ENCODE measurements around the gene LRP1B. TPM values are rescaled to one million over a fixed set of nuclear protein-coding genes. Genes with fewer than 3 reads are reported as not detected.
"Not testable (repeated sequence)": the region's sequence is repeated elsewhere in the genome, so short reads cannot be mapped to it uniquely, and the experiment has no call there.

Gene LRP1B
- total RNA-seq, 1 donor from 2014 or later: 0.08 TPM

GRCh38 chr2:140593132-140593531 lies 1537.7 kb downstream of the LRP1B start:
- ATAC-seq (ENCODE audit: poor library complexity): no peak
- DNase-seq: no peak
- intact Hi-C loops (cut with DNase I): no loop called here

DNA sequence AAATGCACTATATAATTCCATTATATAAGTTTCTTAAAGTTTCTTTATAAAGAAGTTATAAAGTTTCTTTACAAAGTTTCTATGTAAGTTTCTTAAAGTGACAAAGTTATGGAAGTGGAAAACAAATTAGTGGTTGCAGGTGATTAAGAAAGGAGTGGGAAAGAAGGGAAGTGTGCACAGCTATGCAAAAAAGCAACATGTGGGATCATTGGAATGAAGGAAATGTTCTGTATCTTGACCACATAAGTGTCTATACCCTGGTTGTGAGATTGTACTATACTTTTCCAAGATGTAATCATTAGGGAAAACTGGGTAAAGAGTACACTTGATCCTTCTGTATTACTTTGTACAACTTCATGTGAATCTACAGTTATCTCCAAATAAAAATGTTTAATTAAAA lies 1541.1 kb downstream of the LRP1B start:
- intact Hi-C loops (cut with DNase I): no loop called here
- ATAC-seq (ENCODE audit: poor library complexity): no peak
- no peak for DNase-seq

- intact Hi-C loops (cut with DNase I): no loop called here
- DNase-seq (no peak), ATAC-seq (ENCODE audit: poor library complexity) (no peak)
Observed at GRCh38 chr2:140589273-140589672, 1541.5 kb downstream of the LRP1B start.

- no peak for DNase-seq
- intact Hi-C loops (cut with DNase I): no loop called here
- no peak for ATAC-seq (ENCODE audit: poor library complexity)
Observed at GRCh38 chr2:140586379-140586778, 1544.4 kb downstream of the LRP1B start.

DNA sequence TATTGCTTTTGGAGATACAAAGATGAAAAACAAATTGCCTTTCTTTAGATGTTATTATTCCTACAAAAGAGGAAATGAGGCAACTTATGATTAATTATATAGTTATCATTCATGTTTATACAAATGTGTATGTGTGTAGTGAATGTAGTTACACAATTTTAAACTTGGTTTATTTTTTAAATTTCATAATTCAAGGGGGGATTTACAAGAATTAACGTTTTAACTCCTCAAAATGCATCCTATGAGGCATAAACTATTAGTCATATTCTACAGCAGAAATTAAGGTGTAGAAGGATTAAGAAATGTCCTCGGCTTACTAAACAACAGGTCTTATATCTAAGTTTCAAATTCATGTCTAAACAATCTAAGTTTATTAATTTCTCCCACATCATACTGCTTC lies 1545.8 kb downstream of the LRP1B start:
- ATAC-seq (ENCODE audit: poor library complexity) (no peak), DNase-seq (no peak)
- intact Hi-C loops (cut with DNase I): no loop called here

DNA sequence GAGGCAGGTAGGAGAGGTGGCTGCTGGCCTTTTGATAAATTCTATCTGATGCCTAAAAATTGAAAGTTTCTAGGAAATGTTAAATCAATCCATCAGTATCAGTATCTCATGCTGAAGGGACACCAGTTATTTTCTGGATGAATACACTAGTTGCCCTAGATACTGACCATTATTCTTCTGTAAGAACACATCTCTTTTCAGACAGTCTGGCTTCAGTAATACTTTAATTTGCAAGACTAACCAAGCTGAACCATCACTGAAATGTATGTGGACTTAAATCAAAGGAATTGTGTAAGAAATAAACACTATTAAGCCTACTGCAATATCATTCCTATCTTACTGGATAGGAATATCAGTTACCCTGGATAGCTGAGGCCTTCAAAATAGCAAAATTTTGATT lies 1546.3 kb downstream of the LRP1B start:
- DNase-seq (no peak), ATAC-seq (ENCODE audit: poor library complexity) (no peak)
- intact Hi-C loops (cut with DNase I): no loop called here

DNA sequence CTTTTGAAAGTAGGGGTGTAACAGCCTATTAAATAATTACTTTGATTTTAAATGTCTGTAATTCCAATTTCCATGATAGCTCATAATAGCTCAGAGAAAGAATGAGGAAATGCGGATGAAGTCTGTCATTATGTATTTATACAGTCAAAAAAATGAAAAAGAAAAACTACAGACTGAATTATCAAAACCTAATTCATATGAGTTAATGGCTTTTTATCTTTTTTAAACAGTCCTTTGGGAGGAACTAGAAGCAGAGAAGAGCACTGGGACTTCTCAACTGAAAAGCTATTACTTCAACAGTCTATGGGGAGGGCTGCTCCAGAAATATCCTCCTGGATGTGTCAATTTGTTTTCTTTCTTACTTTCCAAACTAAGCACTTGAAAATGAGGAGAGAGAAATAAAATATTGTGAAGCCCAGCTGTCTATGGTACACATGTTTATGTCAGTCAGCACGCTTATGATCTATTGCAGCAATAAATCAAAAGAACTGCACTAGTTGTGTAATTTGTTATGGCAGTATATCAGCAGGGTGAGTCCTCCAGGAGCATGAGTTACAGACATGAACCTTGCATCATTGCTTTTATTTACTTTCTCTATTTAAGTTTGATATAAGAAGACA lies 1550.2 kb downstream of the LRP1B start:
- DNase-seq (no peak), ATAC-seq (ENCODE audit: poor library complexity) (no peak)
- intact Hi-C loops (cut with DNase I): no loop called here

- intact Hi-C loops (cut with DNase I): no loop called here
- DNase-seq (no peak), ATAC-seq (ENCODE audit: poor library complexity) (no peak)
Observed at GRCh38 chr2:140577453-140577852, 1553.4 kb downstream of the LRP1B start.

GRCh38 chr2:140567734-140568133 lies 1563.1 kb downstream of the LRP1B start:
- no peak for ATAC-seq (ENCODE audit: poor library complexity)
- intact Hi-C loops (cut with DNase I): no loop called here
- no peak for DNase-seq

DNA sequence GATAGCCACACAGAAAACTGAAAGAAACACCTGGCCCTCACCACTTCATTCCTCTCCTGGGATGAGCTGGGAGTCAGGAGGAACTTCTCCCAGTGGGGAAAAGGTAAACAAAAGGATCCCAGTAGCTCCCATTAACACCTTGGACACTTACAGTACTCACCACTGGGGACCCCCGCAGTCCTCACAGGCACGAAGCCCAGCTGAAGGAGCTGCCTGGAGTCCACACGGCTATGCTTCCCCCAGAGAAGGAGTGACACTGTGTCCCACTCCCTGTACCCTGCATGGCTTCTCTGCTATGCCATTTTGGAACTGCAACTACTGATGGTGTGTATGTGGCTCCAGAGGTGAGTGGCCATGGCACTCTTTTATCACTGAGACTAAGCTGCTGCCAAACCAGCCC lies 1565.1 kb downstream of the LRP1B start:
- intact Hi-C loops (cut with DNase I): no loop called here
- ATAC-seq (ENCODE audit: poor library complexity) (no peak), DNase-seq (no peak)

- intact Hi-C loops (cut with DNase I): no loop called here
- ATAC-seq (ENCODE audit: poor library complexity) (no peak), DNase-seq (no peak)
Observed at GRCh38 chr2:140555701-140556100, 1575.1 kb downstream of the LRP1B start.

- DNase-seq (no peak), ATAC-seq (ENCODE audit: poor library complexity) (no peak)
- intact Hi-C loops (cut with DNase I): no loop called here
Observed at GRCh38 chr2:140552634-140553033, 1578.2 kb downstream of the LRP1B start.

DNA sequence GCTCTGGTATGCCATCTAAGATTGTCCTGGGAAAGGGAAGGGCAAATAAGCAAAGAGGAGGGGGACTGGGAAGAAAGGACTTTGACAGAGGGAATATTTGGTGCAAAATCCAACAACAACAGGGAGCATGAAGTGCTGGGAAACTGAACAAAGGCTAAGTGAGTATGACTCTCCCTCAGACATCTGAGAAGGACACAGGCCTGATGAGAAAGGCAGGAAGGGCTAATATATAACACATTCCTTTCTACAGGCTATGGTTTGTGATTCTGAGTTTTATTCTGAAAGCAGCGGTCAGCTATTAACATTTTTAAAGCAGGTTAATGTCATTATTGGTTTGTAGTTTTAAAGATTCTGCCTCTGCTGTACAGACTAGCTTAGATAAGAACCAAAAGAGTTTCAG lies 1579.5 kb downstream of the LRP1B start:
- DNase-seq: no peak
- no peak for ATAC-seq (ENCODE audit: poor library complexity)
- intact Hi-C loops (cut with DNase I): no loop called here

- no peak for ATAC-seq (ENCODE audit: poor library complexity)
- DNase-seq: no peak
- intact Hi-C loops (cut with DNase I): no loop called here
Observed at GRCh38 chr2:140550821-140551220, 1580.0 kb downstream of the LRP1B start.

GRCh38 chr2:140544769-140545168 lies 1586.0 kb downstream of the LRP1B start:
- ATAC-seq (ENCODE audit: poor library complexity); DNase-seq; intact Hi-C loops (cut with DNase I): not testable (repeated sequence)

GRCh38 chr2:140542627-140543026 lies 1588.2 kb downstream of the LRP1B start:
- ATAC-seq (ENCODE audit: poor library complexity) (no peak), DNase-seq (no peak)
- intact Hi-C loops (cut with DNase I): no loop called here

- ATAC-seq (ENCODE audit: poor library complexity): no peak
Observed at GRCh38 chr2:140539242-140539875, 1591.5 kb downstream of the LRP1B start.

GRCh38 chr2:140529706-140530105 lies 1601.1 kb downstream of the LRP1B start:
- intact Hi-C loops (cut with DNase I): no loop called here
- DNase-seq (no peak), ATAC-seq (ENCODE audit: poor library complexity) (no peak)

More at GRCh38 chr2:140539242-140539875, 1591.5 kb downstream of the LRP1B start:
- no peak for DNase-seq
- intact Hi-C loops (cut with DNase I): no loop called here

- DNase-seq (no peak), ATAC-seq (ENCODE audit: poor library complexity) (no peak)
- intact Hi-C loops (cut with DNase I): no loop called here
Observed at GRCh38 chr2:140528982-140529381, 1601.8 kb downstream of the LRP1B start.

DNA sequence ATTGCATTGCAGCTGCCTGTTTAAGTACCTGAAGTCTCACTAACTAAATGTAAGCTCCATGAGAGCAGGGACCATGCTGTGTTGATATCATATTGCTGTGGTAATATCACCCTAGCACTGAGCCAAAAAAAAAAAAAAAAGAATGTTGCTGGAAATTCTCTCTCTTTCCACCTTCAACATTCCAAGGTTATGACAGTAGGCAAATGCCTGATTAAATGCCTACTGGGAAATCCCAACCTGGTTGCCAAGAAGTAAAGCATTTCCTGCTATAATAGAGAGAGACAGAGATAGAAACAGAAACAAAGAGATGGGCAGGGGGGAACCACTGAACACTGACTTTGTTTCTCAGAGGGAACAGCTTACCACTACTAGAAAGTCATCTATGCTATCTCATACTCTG lies 1604.2 kb downstream of the LRP1B start:
- intact Hi-C loops (cut with DNase I): no loop called here
- DNase-seq: no peak
- no peak for ATAC-seq (ENCODE audit: poor library complexity)

DNA sequence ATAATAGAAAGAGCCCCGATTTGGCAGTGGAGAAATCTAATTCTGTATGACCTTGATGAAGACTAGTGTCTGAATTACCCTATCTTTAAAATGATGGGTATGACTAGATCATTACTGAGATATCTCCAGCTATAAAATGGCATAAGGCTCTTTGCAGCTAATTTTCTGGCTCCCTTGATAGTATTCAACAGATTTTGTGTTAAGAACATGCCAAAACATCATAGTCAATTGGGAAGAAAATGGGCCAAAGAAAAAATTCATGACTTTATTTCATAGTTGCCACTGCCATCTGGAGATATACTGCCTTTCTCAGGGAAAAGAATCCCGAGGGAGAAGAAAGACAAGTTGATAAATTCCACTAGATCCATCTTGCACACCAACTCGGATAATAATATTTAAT lies 1618.7 kb downstream of the LRP1B start:
- intact Hi-C loops (cut with DNase I): no loop called here
- ATAC-seq (ENCODE audit: poor library complexity) (no peak), DNase-seq (no peak)
